SU-DHL-6 (cell line): ENCODE data around the gene SNRPN.

Source experiments
- CTCF ChIP-seq: fragments of 200-600 bp; sonication (generic); IDR thresholded peaks from one replicate; pipeline ENCODE4 v1.5.1; 2017; ENCODE audit warnings: antibody characterized with exemption, mild to moderate bottlenecking, low read length, moderate library complexity; ENCODE audit not compliant: insufficient read depth, poor library complexity, severe bottlenecking
- EZH2phosphoT487 ChIP-seq: fragments of 200-600 bp; sonication (generic), shearing (Covaris generic); conservative IDR thresholded peaks from 2 replicates; pipeline ENCODE4 v1.6.1; 2018; ENCODE audit warnings: mild to moderate bottlenecking, antibody characterized with exemption, low read length, moderate library complexity, mixed read lengths

DNA sequence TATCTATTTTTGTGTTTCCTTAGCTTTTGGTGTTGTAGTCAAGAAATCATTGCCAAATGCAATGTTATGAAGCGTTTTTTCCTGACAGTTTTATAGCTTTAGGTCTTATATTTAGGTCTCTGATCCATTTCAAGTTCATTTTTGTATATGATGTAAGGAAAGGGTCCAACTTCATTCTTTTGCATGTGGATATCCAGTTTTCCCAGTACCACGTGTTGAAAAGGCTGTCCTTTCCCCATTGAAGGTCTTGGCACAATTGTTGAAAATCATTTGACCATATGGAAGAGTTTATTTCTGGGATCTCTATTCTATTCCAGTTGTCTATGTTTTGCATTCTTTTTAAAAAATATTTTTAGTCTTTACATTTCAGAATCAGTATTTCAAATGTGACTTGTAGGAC, 14.6 kb upstream of the SNRPN start:
- TF ChIP-seq CTCF (no peak), EZH2phosphoT487 (no peak)
